Measurements from ENCODE around the gene LIX1. TPM values are rescaled to one million over a fixed set of nuclear protein-coding genes. Genes with fewer than 3 reads are reported as not detected.

Gene LIX1
- total RNA-seq, 1 experiment from 2014 or later = not detected

GRCh38 chr5:97042996-97043395 is 99.4 kb downstream of the LIX1 start:
- no peak for TF ChIP-seq CTCF (IDR thresholded peaks at IDR 0.05; ENCODE audit: unreplicated experiment)
- ChIA-PET POLR2A (interaction anchor here (0.6 kb wide), 1 partner anchor 461 kb away, joined by 6 read pairs; no protein-coding TSS in a partner anchor), CTCF (interaction anchor here (0.7 to 1.1 kb wide), 3 partner anchors 46 to 103 kb away, joined by 3 to 4 read pairs (median 3); no protein-coding TSS in a partner anchor)
- intact Hi-C loops (cut with micrococcal nuclease) = no loop called here
- no peaks in the 10 kb centered on the region for H3K36me3 Mint-ChIP-seq (ENCODE audit: insufficient read depth, unreplicated experiment)
- DNase-seq (ENCODE audit: unreplicated experiment) = no peak
- H3K9me3 Mint-ChIP-seq (ENCODE audit: unreplicated experiment) = no peaks in the 10 kb centered on the region
- H3K27ac Mint-ChIP-seq (ENCODE audit: low read depth, unreplicated experiment) = no peak overlapping the region
- no peak overlapping the region for H3K4me3 Mint-ChIP-seq (ENCODE audit: unreplicated experiment)
- peaks cover 5% of the 10 kb centered on the region for H3K27me3 Mint-ChIP-seq (ENCODE audit: insufficient read depth, unreplicated experiment)
- H3K4me1 Mint-ChIP-seq (ENCODE audit: insufficient read depth, unreplicated experiment) = no peaks in the 10 kb centered on the region
- no TSS peak for BruUV-seq (replicated peaks)

Other genes with a start within 250 kb of the LIX1 start
- 26.4 and 30.5 TPM in 2 replicates for gene LNPEP, start 206.5 kb downstream of the LIX1 start, total RNA-seq (2022)
- 45.7 and 50.9 TPM in 2 replicates for gene RIOK2, start 40.6 kb upstream of the LIX1 start, total RNA-seq (2022)